MCF 10A (cell line): ENCODE data around the gene KLHL3. TPM values are rescaled to one million over a fixed set of nuclear protein-coding genes. Genes with fewer than 3 reads are reported as not detected.

Experiments used
- BruUV-seq: library from RNA; stranded (reverse); fragments of 400-500 nt; replicated peaks from 2 replicates; lab custom pipeline; 2021; lab: Mats Ljungman, UMichigan
- CTCF ChIA-PET: fragments of 300-600 bp; sonication (Branson Sonifier 250); formaldehyde crosslinking; extraction: SDS; loops from one replicate; lab custom pipeline; 2021; ENCODE audit warnings: antibody characterized with exemption, inconsistent platforms; lab: Yijun Ruan, JAX
- POLR2A ChIA-PET: fragments of 300-600, 350-650 bp; sonication (Branson Sonifier 250); formaldehyde crosslinking; extraction: SDS; loops from one replicate; lab custom pipeline; 2020; ENCODE audit warnings: antibody characterized with exemption, inconsistent platforms; lab: Yijun Ruan, JAX
- DNase-seq: peaks from one replicate; pipeline ENCODE4 v3.0.0-alpha.2; 2018; ENCODE audit not compliant: unreplicated experiment
- H3K27ac Mint-ChIP-seq: one replicate; pipeline ENCODE4 v1.8.0; 2022; ENCODE audit warnings: mild to moderate bottlenecking, low read depth, mixed read lengths; ENCODE audit not compliant: unreplicated experiment
- H3K27me3 Mint-ChIP-seq: one replicate; pipeline ENCODE4 v1.8.0; 2022; ENCODE audit warnings: mixed read lengths; ENCODE audit not compliant: insufficient read depth, unreplicated experiment
- H3K36me3 Mint-ChIP-seq: one replicate; pipeline ENCODE4 v1.8.0; 2022; ENCODE audit warnings: mild to moderate bottlenecking, moderate library complexity, mixed read lengths; ENCODE audit not compliant: insufficient read depth, unreplicated experiment
- H3K4me1 Mint-ChIP-seq: one replicate; pipeline ENCODE4 v1.8.0; 2022; ENCODE audit warnings: mixed read lengths; ENCODE audit not compliant: insufficient read depth, unreplicated experiment
- H3K4me3 Mint-ChIP-seq: one replicate; pipeline ENCODE4 v1.8.0; 2022; ENCODE audit warnings: mild to moderate bottlenecking, moderate library complexity, mixed read lengths; ENCODE audit not compliant: unreplicated experiment
- H3K9me3 Mint-ChIP-seq: one replicate; pipeline ENCODE4 v1.8.0; 2022; ENCODE audit warnings: mixed read lengths; ENCODE audit not compliant: unreplicated experiment
- intact Hi-C: fragments of 100-400 bp; cut with micrococcal nuclease; formaldehyde crosslinking; loops from 2 replicates; pipeline ENCODE4 v1.14.1; 2022
- total RNA-seq: library from RNA; stranded (reverse); gene quantifications from 2 replicates; pipeline ENCODE4 v1.2.3, GENCODE V29; 2022
- TF ChIP-seq, protein P1 (sequence below): fragments of 200-600 bp; IDR thresholded peaks from one replicate; pipeline ENCODE4 v1.8.0; 2022; ENCODE audit warnings: antibody characterized with exemption, mild to moderate bottlenecking; ENCODE audit not compliant: unreplicated experiment

KLHL3 gene
- total RNA-seq, 1 experiment from 2014 or later: 0.49 TPM

DNA sequence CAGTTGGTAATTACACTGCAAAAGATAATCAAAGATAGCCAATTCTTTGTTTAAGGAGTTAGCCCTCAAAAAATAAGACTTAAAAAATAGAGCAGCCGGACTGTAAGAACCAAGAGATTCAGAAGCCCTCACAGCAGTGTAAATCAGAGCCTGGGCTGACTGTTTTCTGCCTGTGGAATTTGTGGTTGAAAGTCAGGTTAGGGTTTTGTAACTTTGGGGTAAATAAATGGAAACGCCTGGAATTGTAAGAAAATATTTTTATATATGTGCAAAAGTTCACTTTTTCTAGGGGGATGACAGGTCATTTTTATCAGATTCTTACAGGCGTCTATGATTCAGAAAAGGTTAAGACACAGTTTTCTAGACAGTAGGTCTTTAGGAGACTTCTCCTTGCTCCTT is 35.6 kb downstream of the KLHL3 start:
- H3K27ac Mint-ChIP-seq: no peak overlapping the region
- no peak for DNase-seq
- H3K27me3 Mint-ChIP-seq: no peaks in the 10 kb centered on the region
- no peaks in the 10 kb centered on the region for H3K36me3 Mint-ChIP-seq
- ChIA-PET POLR2A (no interaction called here), CTCF (no interaction called here)
- intact Hi-C loops: no loop called here
- H3K9me3 Mint-ChIP-seq: no peaks in the 10 kb centered on the region
- TF ChIP-seq, protein P1, sequence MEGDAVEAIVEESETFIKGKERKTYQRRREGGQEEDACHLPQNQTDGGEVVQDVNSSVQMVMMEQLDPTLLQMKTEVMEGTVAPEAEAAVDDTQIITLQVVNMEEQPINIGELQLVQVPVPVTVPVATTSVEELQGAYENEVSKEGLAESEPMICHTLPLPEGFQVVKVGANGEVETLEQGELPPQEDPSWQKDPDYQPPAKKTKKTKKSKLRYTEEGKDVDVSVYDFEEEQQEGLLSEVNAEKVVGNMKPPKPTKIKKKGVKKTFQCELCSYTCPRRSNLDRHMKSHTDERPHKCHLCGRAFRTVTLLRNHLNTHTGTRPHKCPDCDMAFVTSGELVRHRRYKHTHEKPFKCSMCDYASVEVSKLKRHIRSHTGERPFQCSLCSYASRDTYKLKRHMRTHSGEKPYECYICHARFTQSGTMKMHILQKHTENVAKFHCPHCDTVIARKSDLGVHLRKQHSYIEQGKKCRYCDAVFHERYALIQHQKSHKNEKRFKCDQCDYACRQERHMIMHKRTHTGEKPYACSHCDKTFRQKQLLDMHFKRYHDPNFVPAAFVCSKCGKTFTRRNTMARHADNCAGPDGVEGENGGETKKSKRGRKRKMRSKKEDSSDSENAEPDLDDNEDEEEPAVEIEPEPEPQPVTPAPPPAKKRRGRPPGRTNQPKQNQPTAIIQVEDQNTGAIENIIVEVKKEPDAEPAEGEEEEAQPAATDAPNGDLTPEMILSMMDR: no peak
- no peak overlapping the region for H3K4me3 Mint-ChIP-seq
- BruUV-seq: no TSS peak
- no peaks in the 10 kb centered on the region for H3K4me1 Mint-ChIP-seq

- intact Hi-C loops: no loop called here
- BruUV-seq: no TSS peak
- no peaks in the 10 kb centered on the region for H3K36me3 Mint-ChIP-seq
- no peak overlapping the region for H3K4me3 Mint-ChIP-seq
- H3K27me3 Mint-ChIP-seq: no peaks in the 10 kb centered on the region
- no peak overlapping the region for H3K27ac Mint-ChIP-seq
- ChIA-PET CTCF (interaction anchor here (1.1 to 1.5 kb wide), 2 partner anchors 40 to 43 kb away, joined by 3 read pairs; no protein-coding TSS in a partner anchor), POLR2A (no interaction called here)
- no peaks in the 10 kb centered on the region for H3K4me1 Mint-ChIP-seq
- TF ChIP-seq, protein P1: no peak
- no peaks in the 10 kb centered on the region for H3K9me3 Mint-ChIP-seq
- no peak for DNase-seq
Measured at GRCh38 chr5:137699336-137700281, 36.3 kb downstream of the KLHL3 start.

DNA sequence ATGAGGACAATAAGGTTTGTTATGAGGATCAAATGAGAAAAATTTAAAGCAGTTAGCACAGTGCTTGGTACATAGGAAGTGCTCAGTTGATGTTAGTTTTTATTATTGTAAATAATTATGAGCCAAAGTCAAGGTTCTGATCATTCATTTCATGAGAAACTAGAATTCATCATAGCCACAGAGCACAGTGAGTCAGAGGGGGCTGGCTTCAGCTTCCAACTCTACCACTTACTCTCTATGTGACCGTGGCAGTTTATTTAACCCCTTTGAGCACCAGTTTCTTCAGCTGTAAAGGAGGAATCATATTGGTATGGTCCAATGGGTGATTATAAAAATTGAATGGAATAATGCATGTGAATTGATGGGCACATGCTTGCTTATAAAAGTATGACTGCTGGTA is 39.4 kb downstream of the KLHL3 start:
- CTCF ChIA-PET: interaction anchor here (0.5 to 6.2 kb wide), 5 partner anchors 36 to 437 kb away, joined by 3 to 25 read pairs (median 4); no protein-coding TSS in a partner anchor

More for the DNA sequence above, 39.4 kb downstream of the KLHL3 start:
- Mint-ChIP-seq H3K4me1 (no peaks in the 10 kb centered on the region), H3K36me3 (no peaks in the 10 kb centered on the region), H3K27me3 (peaks cover 10% of the 10 kb centered on the region), H3K4me3 (no peak overlapping the region), H3K27ac (no peak overlapping the region), H3K9me3 (no peaks in the 10 kb centered on the region)
- intact Hi-C loops: no loop called here
- POLR2A ChIA-PET: no interaction called here
- TF ChIP-seq, protein P1: no peak
- no peak for DNase-seq
- no TSS peak for BruUV-seq
